ENCODE data around the gene PCDHB2.

GRCh38 chr5:141084487-141084989 is 9.9 kb upstream of the PCDHB2 start:
- TF ChIP-seq CTCF (IDR thresholded peaks at IDR 0.05), result peak; percentile 57
- no peak for TF ChIP-seq EZH2 (IDR thresholded peaks at IDR 0.05)
